Smooth muscle cell (in vitro differentiated cells): Measurements from ENCODE around the gene CAMK1. TPM values are rescaled to one million over a fixed set of nuclear protein-coding genes. Genes with fewer than 3 reads are reported as not detected.

Experiments used
- DNase-seq: peaks from one replicate; lab custom pipeline; 2025; ENCODE audit not compliant: unreplicated experiment; lab: John Stamatoyannopoulos, UW
- H2AFZ ChIP-seq: fragments of 200-600 bp; sonication (generic); 2 replicates; pipeline ENCODE4 v1.6.0; 2016; ENCODE audit warnings: antibody characterized with exemption, low read depth, mild to moderate bottlenecking
- H3F3A ChIP-seq: fragments of 200-600 bp; sonication (generic); 2 replicates; pipeline ENCODE4 v1.6.0; 2017; ENCODE audit warnings: antibody characterized with exemption, low read depth
- H3K27ac ChIP-seq: fragments of 200-600 bp; sonication (generic); 2 replicates; pipeline ENCODE4 v1.5.1; 2016; ENCODE audit warnings: low read depth, mild to moderate bottlenecking
- H3K27me3 ChIP-seq: fragments of 200-600 bp; sonication (generic); 2 replicates; pipeline ENCODE4 v1.6.1; 2016; ENCODE audit warnings: low read depth, mild to moderate bottlenecking
- H3K36me3 ChIP-seq: fragments of 200-600 bp; sonication (generic); 2 replicates; pipeline ENCODE4 v1.5.1; 2016; ENCODE audit warnings: low read depth
- H3K4me1 ChIP-seq: fragments of 200-600 bp; sonication (generic); 2 replicates; pipeline ENCODE4 v1.5.1; 2016; ENCODE audit warnings: low read depth
- H3K4me2 ChIP-seq: fragments of 200-600 bp; sonication (generic); 2 replicates; pipeline ENCODE4 v1.6.0; 2016; ENCODE audit warnings: mild to moderate bottlenecking
- H3K4me3 ChIP-seq: fragments of 200-600 bp; sonication (generic); 2 replicates; pipeline ENCODE4 v1.5.1; 2016; ENCODE audit warnings: mild to moderate bottlenecking
- H3K79me2 ChIP-seq: fragments of 200-600 bp; sonication (generic); 2 replicates; pipeline ENCODE4 v1.6.0; 2016; ENCODE audit warnings: low read depth, mild to moderate bottlenecking
- H3K9ac ChIP-seq: fragments of 200-600 bp; sonication (generic); 2 replicates; pipeline ENCODE4 v1.6.0; 2016; ENCODE audit warnings: low read depth
- H3K9me3 ChIP-seq: fragments of 200-600 bp; sonication (generic); replicated peaks from 2 replicates; pipeline ENCODE4 v1.5.1; 2016; ENCODE audit warnings: low read depth
- H4K20me1 ChIP-seq: fragments of 200-600 bp; sonication (generic); 2 replicates; pipeline ENCODE4 v1.6.0; 2016; ENCODE audit warnings: low read depth
- WGBS: methylation state at CpG from one replicate; pipeline ENCODE4 v1.1.7; 2016; ENCODE audit warnings: low lambda C conversion rate; 5-methylcytosine and 5-hydroxymethylcytosine counted together
- polyA plus RNA-seq: library from polyadenylated mRNA; unstranded; fragments of >200 nt; fragmentation: Nextera tagmentation; extraction: Ambion mirVana; gene quantifications from 2 replicates; pipeline ENCODE4 v1.2.1, GENCODE V29; 2016
- total RNA-seq: library from RNA; depleted of rRNA; stranded (reverse); fragments of >200 nt; gene quantifications from 2 replicates; pipeline ENCODE4 v1.2.3, GENCODE V29; 2014
- TF ChIP-seq, protein P1 (sequence below): fragments of 200-600 bp; sonication (generic); IDR thresholded peaks from 2 replicates; pipeline ENCODE4 v1.5.1; 2017; ENCODE audit warnings: borderline replicate concordance, mild to moderate bottlenecking, antibody characterized with exemption; ENCODE audit not compliant: insufficient read depth, poor library complexity, severe bottlenecking

CAMK1 gene
- total and polyA plus RNA-seq, 2 experiments from 2014 or later, result 6.3 to 6.4 TPM

DNA sequence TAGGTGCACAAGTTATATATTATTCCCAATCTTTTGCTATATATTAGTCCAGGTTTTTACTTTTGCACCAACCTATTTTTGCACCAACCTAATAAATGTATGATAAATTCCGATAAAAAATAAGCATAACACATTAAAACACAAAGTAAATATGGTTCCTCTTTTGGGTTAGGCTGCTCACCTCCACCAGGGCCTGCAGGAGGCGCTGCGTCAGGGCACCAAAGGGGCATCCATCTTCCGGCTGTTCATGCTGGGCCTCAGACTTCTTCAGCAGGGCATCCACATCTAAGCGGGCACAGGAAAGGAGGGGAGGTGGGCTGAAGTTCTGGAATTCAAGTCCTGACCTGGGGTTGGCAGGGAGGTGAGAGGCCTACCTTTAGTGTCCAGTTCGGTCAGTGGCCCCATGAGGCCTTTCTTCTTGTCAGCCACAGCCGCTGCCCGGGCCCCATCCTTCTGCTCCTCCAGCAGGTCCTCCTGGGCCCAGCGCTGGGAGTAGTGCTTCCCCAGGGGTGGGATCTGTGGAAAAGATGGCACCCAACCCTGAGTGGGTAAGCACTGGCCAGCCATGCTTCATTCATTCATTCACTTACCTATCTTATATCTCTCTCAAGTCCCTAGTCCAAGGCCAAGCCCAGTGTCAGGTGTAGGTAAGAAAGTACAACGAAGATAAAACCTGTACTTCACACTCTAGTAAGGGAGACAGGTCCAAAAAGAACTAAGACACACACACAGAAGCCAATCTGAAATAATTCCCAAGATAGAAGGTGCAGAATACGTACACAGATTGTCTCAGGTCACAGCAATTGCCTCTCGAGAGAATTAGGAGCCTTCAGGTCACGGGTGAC, 17.3 kb upstream of the CAMK1 start:
- Histone ChIP-seq H3K4me2 (no peak overlapping the region), H3K9ac (no peak overlapping the region), H3K27me3 (no peaks in the 10 kb centered on the region), H3K4me1 (peaks cover 5% of the 10 kb centered on the region), H4K20me1 (no peaks in the 10 kb centered on the region), H3K36me3 (peaks cover 2% of the 10 kb centered on the region), H3F3A (peaks cover 7% of the 10 kb centered on the region), H3K9me3 (no peaks in the 10 kb centered on the region), H3K27ac (no peak overlapping the region), H2AFZ (no peak overlapping the region), H3K79me2 (peaks cover 6% of the 10 kb centered on the region), H3K4me3 (no peak overlapping the region)
- no peak for DNase-seq
- WGBS, result 93% methylated on average over 13 of the region's 13 CpGs
- TF ChIP-seq, protein P1, sequence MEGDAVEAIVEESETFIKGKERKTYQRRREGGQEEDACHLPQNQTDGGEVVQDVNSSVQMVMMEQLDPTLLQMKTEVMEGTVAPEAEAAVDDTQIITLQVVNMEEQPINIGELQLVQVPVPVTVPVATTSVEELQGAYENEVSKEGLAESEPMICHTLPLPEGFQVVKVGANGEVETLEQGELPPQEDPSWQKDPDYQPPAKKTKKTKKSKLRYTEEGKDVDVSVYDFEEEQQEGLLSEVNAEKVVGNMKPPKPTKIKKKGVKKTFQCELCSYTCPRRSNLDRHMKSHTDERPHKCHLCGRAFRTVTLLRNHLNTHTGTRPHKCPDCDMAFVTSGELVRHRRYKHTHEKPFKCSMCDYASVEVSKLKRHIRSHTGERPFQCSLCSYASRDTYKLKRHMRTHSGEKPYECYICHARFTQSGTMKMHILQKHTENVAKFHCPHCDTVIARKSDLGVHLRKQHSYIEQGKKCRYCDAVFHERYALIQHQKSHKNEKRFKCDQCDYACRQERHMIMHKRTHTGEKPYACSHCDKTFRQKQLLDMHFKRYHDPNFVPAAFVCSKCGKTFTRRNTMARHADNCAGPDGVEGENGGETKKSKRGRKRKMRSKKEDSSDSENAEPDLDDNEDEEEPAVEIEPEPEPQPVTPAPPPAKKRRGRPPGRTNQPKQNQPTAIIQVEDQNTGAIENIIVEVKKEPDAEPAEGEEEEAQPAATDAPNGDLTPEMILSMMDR, result peak; percentile 44

DNA sequence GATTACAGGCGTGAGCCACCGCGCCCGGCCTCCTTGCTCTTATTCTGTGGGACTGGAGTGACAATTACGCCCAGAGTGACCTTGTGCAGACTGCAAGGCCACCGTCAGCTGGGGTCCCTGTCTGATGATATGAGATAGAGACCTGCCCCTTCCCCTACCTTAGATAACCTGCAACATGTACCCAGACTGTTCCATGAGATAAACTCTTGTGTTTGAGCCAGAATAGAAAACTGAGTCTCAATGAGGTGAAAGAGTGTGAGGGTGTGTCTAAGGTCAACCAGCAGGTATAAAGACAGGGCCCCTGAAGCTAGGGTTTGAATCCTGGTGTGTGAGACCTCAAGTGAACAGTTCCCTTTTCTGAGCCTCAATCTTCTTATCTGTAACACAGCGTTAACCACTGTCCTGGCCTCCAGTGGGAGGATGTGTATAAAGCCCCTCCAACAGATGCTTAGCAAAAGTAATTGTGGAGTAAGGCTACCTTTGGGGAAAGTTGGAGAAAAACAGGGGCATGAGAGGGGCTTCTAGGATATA, 16.5 kb upstream of the CAMK1 start:
- H3K4me3 ChIP-seq, result no peak overlapping the region
- no peak overlapping the region for H3K27ac ChIP-seq
- TF ChIP-seq, protein P1, result no peak
- H3K4me2 ChIP-seq, result no peak overlapping the region
- H3K9me3 ChIP-seq, result no peaks in the 10 kb centered on the region
- no peaks in the 10 kb centered on the region for H3K27me3 ChIP-seq
- peaks cover 4% of the 10 kb centered on the region for H3F3A ChIP-seq
- peaks cover 1% of the 10 kb centered on the region for H4K20me1 ChIP-seq
- no peak overlapping the region for H3K9ac ChIP-seq
- no peaks in the 10 kb centered on the region for H3K4me1 ChIP-seq
- H3K79me2 ChIP-seq, result no peaks in the 10 kb centered on the region
- WGBS, result 95% methylated on average over 7 of the region's 7 CpGs
- no peak overlapping the region for H2AFZ ChIP-seq
- DNase-seq, result no peak
- H3K36me3 ChIP-seq, result peaks cover 2% of the 10 kb centered on the region

DNA sequence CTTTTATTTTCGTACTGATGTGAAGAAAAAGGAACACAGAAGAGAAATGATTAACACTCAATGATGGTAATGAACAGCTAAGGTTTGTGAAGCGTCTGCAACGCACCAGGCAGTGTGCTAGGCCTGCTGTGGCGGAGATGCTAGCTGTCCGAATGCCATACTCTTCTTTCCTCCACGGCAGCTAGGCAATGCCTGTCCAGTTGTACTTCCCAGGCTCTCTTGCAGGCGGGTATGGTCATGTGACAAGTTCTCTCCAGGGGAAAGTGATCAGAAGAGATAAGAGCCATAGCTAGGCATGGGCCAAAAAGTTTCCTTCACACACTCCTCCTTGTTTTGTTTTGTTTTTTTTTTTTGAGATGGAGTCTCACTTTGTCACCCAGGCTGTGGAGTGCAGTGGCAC, 15.9 kb upstream of the CAMK1 start:
- Histone ChIP-seq H3K36me3 (peaks cover 2% of the 10 kb centered on the region), H3F3A (peaks cover 4% of the 10 kb centered on the region)
- TF ChIP-seq, protein P1, result no peak

More for the DNA sequence above, 15.9 kb upstream of the CAMK1 start:
- Histone ChIP-seq H3K4me3 (no peak overlapping the region), H3K4me2 (no peak overlapping the region), H3K4me1 (no peaks in the 10 kb centered on the region), H2AFZ (no peak overlapping the region), H3K27me3 (no peaks in the 10 kb centered on the region), H3K9me3 (no peaks in the 10 kb centered on the region), H3K9ac (no peak overlapping the region), H3K27ac (no peak overlapping the region), H4K20me1 (peaks cover 7% of the 10 kb centered on the region), H3K79me2 (no peaks in the 10 kb centered on the region)
- DNase-seq, result no peak
- WGBS, result 90% methylated on average over 7 of the region's 7 CpGs
